GM12878 (cell line): ENCODE measurements around the gene SPTLC3. TPM values are rescaled to one million over a fixed set of nuclear protein-coding genes. Genes with fewer than 3 reads are reported as not detected.

ENCODE experiments used
- ATAC-seq: fragments of 200-7000 bp; cut with Tn5 transposase; 3 replicates; pipeline ENCODE4 v1.9.1; 2020; ENCODE audit warnings: mild to moderate bottlenecking, moderate library complexity
- BruUV-seq: library from RNA; stranded (reverse); fragments of 400-500 nt; replicated peaks from 2 replicates; lab custom pipeline; 2021; lab: Mats Ljungman, UMichigan
- CTCF ChIA-PET: fragments of 300-600 bp; sonication (Branson Sonifier 250); formaldehyde crosslinking; extraction: SDS; loops from one replicate; lab custom pipeline; 2021; ENCODE audit warnings: inconsistent platforms; lab: Yijun Ruan, JAX
- POLR2A ChIA-PET: fragments of 350-600 bp; formaldehyde crosslinking; extraction: SDS; loops from one replicate; lab custom pipeline; 2021; ENCODE audit warnings: inconsistent platforms; lab: Charles Lee
- RAD21 ChIA-PET: fragments of 300-600 bp; sonication (Branson Sonifier 250); formaldehyde crosslinking; loops from one replicate; lab custom pipeline; 2023; ENCODE audit warnings: antibody characterized with exemption; ENCODE audit not compliant: unreplicated experiment; lab: Charles Lee
- SMC1A ChIA-PET: fragments of 300-600 bp; sonication (Branson Sonifier 250); formaldehyde crosslinking; loops from one replicate; lab custom pipeline; 2023; ENCODE audit not compliant: unreplicated experiment, uncharacterized antibody; lab: Charles Lee
- DNase-seq: peaks from one replicate; pipeline ENCODE4 v3.0.0-alpha.2; 2011; ENCODE audit warnings: low read depth, low spot score
- FAIRE-seq: peaks from 3 replicates; lab custom pipeline; 2011; peaks lifted over from hg19 to GRCh38; lab: Jason Lieb, UNC
- H2AFZ ChIP-seq: 2 replicates; pipeline ENCODE4 v1.6.0; 2011; ENCODE audit warnings: low read depth, low read length, control low read depth; ENCODE audit not compliant: control insufficient read depth
- H3K27ac ChIP-seq: 2 replicates; pipeline ENCODE4 v1.5.1; 2011; ENCODE audit warnings: control low read depth; ENCODE audit not compliant: control insufficient read depth, insufficient read depth
- H3K27me3 ChIP-seq, 2 experiments: replicated peaks in 1 of 2; 2 replicates each; pipeline versions ENCODE4 v1.6.0 to v1.6.1; 2011; ENCODE audit warnings: low read length in 1 of 2; ENCODE audit not compliant: control insufficient read depth in 2 of 2, insufficient read depth in 2 of 2
- H3K36me3 ChIP-seq, 2 experiments: 2 replicates each; pipeline ENCODE4 v1.5.1; 2011; ENCODE audit warnings: low read length in 1 of 2; ENCODE audit not compliant: control insufficient read depth in 2 of 2, insufficient read depth in 2 of 2
- H3K4me1 ChIP-seq: 2 replicates; pipeline ENCODE4 v1.6.1; 2011; ENCODE audit warnings: mild to moderate bottlenecking, low read length, moderate library complexity, mixed read lengths; ENCODE audit not compliant: control insufficient read depth, insufficient read depth
- H3K4me2 ChIP-seq: 2 replicates; pipeline ENCODE4 v1.6.0; 2011; ENCODE audit warnings: control low read depth; ENCODE audit not compliant: control insufficient read depth, insufficient read depth
- H3K4me3 ChIP-seq: fragments of 200-600 bp; sonication (generic); 2 replicates; pipeline ENCODE4 v1.5.1; 2016
- H3K79me2 ChIP-seq: 2 replicates; pipeline ENCODE4 v1.6.0; 2011; ENCODE audit warnings: low read length; ENCODE audit not compliant: control insufficient read depth, insufficient read depth
- H3K9ac ChIP-seq: 2 replicates; pipeline ENCODE4 v1.8.0; 2011; ENCODE audit warnings: low read length, control low read depth, mixed read lengths; ENCODE audit not compliant: control insufficient read depth, insufficient read depth
- H3K9me3 ChIP-seq: replicated peaks from 3 replicates; pipeline ENCODE4 v1.5.1; 2011; ENCODE audit warnings: mild to moderate bottlenecking, low read length; ENCODE audit not compliant: control insufficient read depth, insufficient read depth
- H4K20me1 ChIP-seq: 2 replicates; pipeline ENCODE4 v1.6.0; 2011; ENCODE audit not compliant: control insufficient read depth, insufficient read depth
- CEBPB ChIP-seq, 2 experiments: fragments of 150-350 bp in 1 of 2; IDR thresholded peaks; 2 replicates each; pipeline ENCODE4 v1.6.1; 2012 to 2014; ENCODE audit warnings: low read depth in 2 of 2, low read length in 2 of 2, borderline replicate concordance in 1 of 2, inconsistent platforms in 1 of 2
- CHD4 ChIP-seq: fragments of 200-600 bp; sonication (generic); IDR thresholded peaks from 2 replicates; pipeline ENCODE4 v1.6.1; 2016; ENCODE audit warnings: mild to moderate bottlenecking
- ELK1 ChIP-seq: IDR thresholded peaks from 2 replicates; pipeline ENCODE4 v1.6.1; 2012; ENCODE audit warnings: low read depth, low read length, improper control_type of control experiment
- FOXM1 ChIP-seq: IDR thresholded peaks from 2 replicates; pipeline ENCODE4 v1.6.1; 2012; ENCODE audit warnings: low read depth, mild to moderate bottlenecking, inconsistent platforms, low read length, moderate library complexity
- JUND ChIP-seq: IDR thresholded peaks from 2 replicates; pipeline ENCODE4 v1.6.1; 2012; ENCODE audit warnings: low read depth, mild to moderate bottlenecking, low read length, improper control_type of control experiment, moderate library complexity
- MEF2B ChIP-seq: fragments of 450-650 bp; IDR thresholded peaks from 2 replicates; pipeline ENCODE4 v1.6.1; 2018; ENCODE audit warnings: mild to moderate bottlenecking, moderate library complexity; ENCODE audit not compliant: partially characterized antibody, poor library complexity, severe bottlenecking
- NFXL1 ChIP-seq: fragments of 450-650 bp; IDR thresholded peaks from 2 replicates; pipeline ENCODE4 v1.6.1; 2017; ENCODE audit warnings: antibody characterized with exemption, mild to moderate bottlenecking, borderline replicate concordance
- NFYB ChIP-seq: IDR thresholded peaks from 2 replicates; pipeline ENCODE4 v1.6.1; 2011; ENCODE audit warnings: low read depth, mild to moderate bottlenecking, low read length, improper control_type of control experiment, moderate library complexity; ENCODE audit not compliant: insufficient read depth
- PKNOX1 ChIP-seq: fragments of 450-650 bp; IDR thresholded peaks from 2 replicates; pipeline ENCODE4 v1.6.1; 2016; ENCODE audit warnings: mild to moderate bottlenecking
- PML ChIP-seq: IDR thresholded peaks from 2 replicates; pipeline ENCODE4 v1.6.1; 2012; ENCODE audit warnings: low read length, inconsistent platforms
- RELB ChIP-seq: fragments of 450-650 bp; IDR thresholded peaks from 2 replicates; pipeline ENCODE4 v1.6.1; 2017; ENCODE audit warnings: low read depth, mild to moderate bottlenecking, moderate library complexity
- RFX5 ChIP-seq: IDR thresholded peaks from 2 replicates; pipeline ENCODE4 v1.6.1; 2011; ENCODE audit warnings: low read depth, low read length, improper control_type of control experiment
- ZBTB4 ChIP-seq: fragments of 450-650 bp; formaldehyde crosslinking; IDR thresholded peaks from 2 replicates; pipeline ENCODE4 v1.4.0; 2022; ENCODE audit warnings: mild to moderate bottlenecking, moderate library complexity
- WGBS: methylation state at CpG from one replicate; pipeline ENCODE4 v1.1.6; 2016; ENCODE audit warnings: low lambda C conversion rate; ENCODE audit not compliant: insufficient replicate concordance, insufficient coverage; ENCODE audit errors: missing lambda C conversion rate; 5-methylcytosine and 5-hydroxymethylcytosine counted together
- in situ Hi-C: fragments of 300-500 bp; cut with MboI; formaldehyde crosslinking; loops from 9 replicates; pipeline ENCODE4 v1.14.3; 2018; ENCODE audit warnings: mixed read lengths
- intact Hi-C: fragments of 100-400 bp; cut with micrococcal nuclease; formaldehyde crosslinking; loops from one replicate; pipeline ENCODE4 v1.14.2; 2022; ENCODE audit not compliant: unreplicated experiment
- polyA plus RNA-seq, 11 experiments: library from polyadenylated mRNA; depleted of rRNA in 4 of 11; unstranded in 6 of 11; stranded (reverse) in 5 of 11; fragments of >200 nt; fragmentation: Nextera tagmentation in 4 of 11; fragmentation: Illumina TruSeq in 1 of 11; extraction: Ambion mirVana in 4 of 11; extraction: Trizol in 1 of 11; gene quantifications; 1 replicate in 1 of 11; 2 replicates in 10 of 11; pipeline versions ENCODE4 v1.2.1 to v1.2.3, GENCODE V29; 2011 to 2016; ENCODE audit warnings: inconsistent platforms in 2 of 11, missing spikeins in 2 of 11, low read depth in 1 of 11
- total RNA-seq, 4 experiments: library from RNA; depleted of rRNA in 3 of 4; stranded (reverse); fragments of >200 nt in 3 of 4; fragmentation: Illumina TruSeq in 1 of 4; extraction: Trizol in 1 of 4; gene quantifications; 2 replicates each; pipeline versions ENCODE4 v1.2.1 to v1.2.3, GENCODE V29; 2013 to 2021
- TF ChIP-seq, protein P1 (sequence below): fragments of 450-650 bp; IDR thresholded peaks from 2 replicates; pipeline ENCODE4 v1.6.1; 2018; ENCODE audit warnings: mild to moderate bottlenecking, low read depth, moderate library complexity; ENCODE audit not compliant: partially characterized antibody

The SPTLC3 gene
- total and polyA plus RNA-seq, 10 of the 15 experiments (the other 5 are each of a cell fraction or from before 2014, with no cell fraction given), result 0.04 to 0.29 (median 0.06) TPM; not detected in 7

DNA sequence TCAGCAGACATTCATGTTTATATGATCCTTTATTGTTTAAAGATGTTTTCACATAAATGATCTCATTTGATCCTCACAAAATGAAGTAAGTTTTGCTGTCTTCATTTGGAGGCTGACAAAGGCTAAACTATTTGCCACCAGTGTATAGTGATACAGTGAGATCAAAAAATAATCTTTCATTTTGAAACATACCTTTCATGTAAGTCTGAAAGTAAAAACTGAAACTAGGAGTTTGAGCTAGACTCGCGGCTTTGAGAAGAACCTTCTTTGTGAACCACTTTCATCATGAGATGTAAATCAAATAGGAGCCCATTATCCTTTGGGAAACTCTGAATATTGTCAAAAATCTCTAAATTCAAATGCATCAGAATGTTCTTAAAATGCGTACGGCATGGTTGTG, 40.3 kb upstream of the SPTLC3 start:
- H2AFZ ChIP-seq, result no peak overlapping the region
- intact Hi-C loops, result no loop called here
- ChIA-PET CTCF (interaction anchor here (1.4 to 2.5 kb wide), 3 partner anchors 43 to 578 kb away, joined by 6 to 12 read pairs (median 8); no protein-coding TSS in a partner anchor), SMC1A (interaction anchor here (0.8 kb wide), 1 partner anchor 135 kb away, joined by 3 read pairs; no protein-coding TSS in a partner anchor), POLR2A (no interaction called here), RAD21 (interaction anchor here (1.1 kb wide), 1 partner anchor 579 kb away, joined by 3 read pairs; no protein-coding TSS in a partner anchor)
- H3K79me2 ChIP-seq, result no peaks in the 10 kb centered on the region
- no peaks in the 10 kb centered on the region; the same call in 2 of the 3 replicates for H3K9me3 ChIP-seq
- H3K4me2 ChIP-seq, result no peak overlapping the region
- FAIRE-seq (no peak), DNase-seq (no peak), ATAC-seq (no peak; the same call in 2 of the 3 replicates)
- in situ Hi-C loops, result no loop called here
- no peaks in the 10 kb centered on the region for H3K36me3 ChIP-seq
- no peaks in the 10 kb centered on the region for H3K27me3 ChIP-seq
- H3K9ac ChIP-seq, result no peak overlapping the region
- WGBS, result 42% methylated on average over 4 of the region's 4 CpGs
- no TSS peak for BruUV-seq
- H3K27ac ChIP-seq, result no peak overlapping the region
- H3K4me3 ChIP-seq, result no peak overlapping the region
- H3K4me1 ChIP-seq, result no peaks in the 10 kb centered on the region
- H4K20me1 ChIP-seq, result no peaks in the 10 kb centered on the region
- TF ChIP-seq PML (no peak), RELB (no peak), FOXM1 (no peak), NFXL1 (no peak), RFX5 (no peak), ELK1 (no peak), NFYB (no peak), MEF2B (no peak), CHD4 (no peak), JUND (no peak), PKNOX1 (no peak), CEBPB (IDR thresholded peaks at IDR 0.05; ENCODE audit: borderline replicate concordance in 1 of 2, low read depth in 2 of 2, low read length in 2 of 2) (no peak), ZBTB4 (no peak)
- TF ChIP-seq, protein P1, sequence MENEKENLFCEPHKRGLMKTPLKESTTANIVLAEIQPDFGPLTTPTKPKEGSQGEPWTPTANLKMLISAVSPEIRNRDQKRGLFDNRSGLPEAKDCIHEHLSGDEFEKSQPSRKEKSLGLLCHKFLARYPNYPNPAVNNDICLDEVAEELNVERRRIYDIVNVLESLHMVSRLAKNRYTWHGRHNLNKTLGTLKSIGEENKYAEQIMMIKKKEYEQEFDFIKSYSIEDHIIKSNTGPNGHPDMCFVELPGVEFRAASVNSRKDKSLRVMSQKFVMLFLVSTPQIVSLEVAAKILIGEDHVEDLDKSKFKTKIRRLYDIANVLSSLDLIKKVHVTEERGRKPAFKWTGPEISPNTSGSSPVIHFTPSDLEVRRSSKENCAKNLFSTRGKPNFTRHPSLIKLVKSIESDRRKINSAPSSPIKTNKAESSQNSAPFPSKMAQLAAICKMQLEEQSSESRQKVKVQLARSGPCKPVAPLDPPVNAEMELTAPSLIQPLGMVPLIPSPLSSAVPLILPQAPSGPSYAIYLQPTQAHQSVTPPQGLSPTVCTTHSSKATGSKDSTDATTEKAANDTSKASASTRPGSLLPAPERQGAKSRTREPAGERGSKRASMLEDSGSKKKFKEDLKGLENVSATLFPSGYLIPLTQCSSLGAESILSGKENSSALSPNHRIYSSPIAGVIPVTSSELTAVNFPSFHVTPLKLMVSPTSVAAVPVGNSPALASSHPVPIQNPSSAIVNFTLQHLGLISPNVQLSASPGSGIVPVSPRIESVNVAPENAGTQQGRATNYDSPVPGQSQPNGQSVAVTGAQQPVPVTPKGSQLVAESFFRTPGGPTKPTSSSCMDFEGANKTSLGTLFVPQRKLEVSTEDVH, result no peak
